Tibial artery (tissue), 4 donors: ENCODE results near the gene RAB11B.

Experiments used
- DNase-seq, 2 donors: peaks; one replicate each; pipeline ENCODE4 v3.0.0-alpha.2; 2019
- H3K27ac ChIP-seq, 2 donors: fragments of 200-600 bp; sonication (generic) in 1 of 2; 1 replicate in 1 of 2; 2 replicates in 1 of 2; pipeline ENCODE4 v1.5.1; 2018 to 2019; ENCODE audit warnings: mild to moderate bottlenecking in 1 of 2
- H3K27me3 ChIP-seq, 2 donors: fragments of 200-600 bp; sonication (generic) in 1 of 2; one replicate each; pipeline versions ENCODE4 v1.5.1 to v1.6.0; 2016 to 2019
- H3K36me3 ChIP-seq, 3 donors: fragments of 200-600 bp; sonication (generic) in 2 of 3; one replicate each; pipeline ENCODE4 v1.5.1; 2016 to 2019; ENCODE audit warnings: mild to moderate bottlenecking in 2 of 3
- H3K4me1 ChIP-seq, 4 donors: fragments of 200-600 bp; sonication (generic) in 2 of 4; 1 replicate in 3 of 4; 2 replicates in 1 of 4; pipeline ENCODE4 v1.5.1; 2016 to 2019
- H3K4me3 ChIP-seq, 2 donors: fragments of 200-600 bp; sonication (generic) in 1 of 2; 1 replicate in 1 of 2; 2 replicates in 1 of 2; pipeline ENCODE4 v1.5.1; 2018 to 2019; ENCODE audit warnings: mild to moderate bottlenecking in 2 of 2
- H3K9me3 ChIP-seq, 3 donors: fragments of 200-600 bp; sonication (generic) in 1 of 3; one replicate each; pipeline ENCODE4 v1.5.1; 2016 to 2019
- CTCF ChIP-seq, 2 experiments: fragments of 200-600 bp in 1 of 2; fragments of 450-650 bp in 1 of 2; IDR thresholded peaks; one replicate each; pipeline ENCODE4 v1.5.1; 2017 to 2019; ENCODE audit warnings: antibody characterized with exemption in 2 of 2, mild to moderate bottlenecking in 1 of 2, moderate library complexity in 1 of 2
- intact Hi-C: fragments of 100-400 bp; cut with DNase I; formaldehyde crosslinking; loops from one replicate; pipeline ENCODE4 v1.15.0; 2023; ENCODE audit warnings: low total_unique reads

Gene RAB11B

GRCh38 chr19:8444677-8445487, 54.7 kb downstream of the RAB11B start, which contains the start of gene HNRNPM:
HNRNPM (plus strand) TSS chr19:8444975; CDS start chr19:8444999, 24 bp downstream.
- H3K36me3 ChIP-seq = peaks cover 0 to 8% (median 0%) of the 10 kb centered on the region in 3 donors
- peak within 1 kb of the TSS; percentile 96 to 99 for H3K27ac ChIP-seq
- no peaks in the 10 kb centered on the region for H3K27me3 ChIP-seq
- intact Hi-C loops = no loop called here
- no peaks in the 10 kb centered on the region for H3K9me3 ChIP-seq
- peak; percentile 99 to 100 for DNase-seq
- H3K4me1 ChIP-seq = peaks cover 0 to 43% (median 35%) of the 10 kb centered on the region in 4 donors
- H3K4me3 ChIP-seq = peak within 1 kb of the TSS; percentile 74 to 99
- no peak for TF ChIP-seq CTCF (IDR thresholded peaks at IDR 0.05)

- DNase-seq = peak; percentile 41 to 82
- H3K4me1 ChIP-seq = peaks cover 0 to 50% (median 40%) of the 10 kb centered on the region in 4 donors
- TF ChIP-seq CTCF (IDR thresholded peaks at IDR 0.05) = no peak
- peak overlapping the region; percentile 96 to 99 for H3K27ac ChIP-seq
- no peaks in the 10 kb centered on the region for H3K27me3 ChIP-seq
- H3K4me3 ChIP-seq = peak overlapping the region; percentile 74 to 99
- H3K9me3 ChIP-seq = no peaks in the 10 kb centered on the region
- intact Hi-C loops = no loop called here
- peaks cover 0 to 8% (median 0%) of the 10 kb centered on the region in 3 donors for H3K36me3 ChIP-seq
Measured at GRCh38 chr19:8445488-8446001, 55.4 kb downstream of the RAB11B start.

DNA sequence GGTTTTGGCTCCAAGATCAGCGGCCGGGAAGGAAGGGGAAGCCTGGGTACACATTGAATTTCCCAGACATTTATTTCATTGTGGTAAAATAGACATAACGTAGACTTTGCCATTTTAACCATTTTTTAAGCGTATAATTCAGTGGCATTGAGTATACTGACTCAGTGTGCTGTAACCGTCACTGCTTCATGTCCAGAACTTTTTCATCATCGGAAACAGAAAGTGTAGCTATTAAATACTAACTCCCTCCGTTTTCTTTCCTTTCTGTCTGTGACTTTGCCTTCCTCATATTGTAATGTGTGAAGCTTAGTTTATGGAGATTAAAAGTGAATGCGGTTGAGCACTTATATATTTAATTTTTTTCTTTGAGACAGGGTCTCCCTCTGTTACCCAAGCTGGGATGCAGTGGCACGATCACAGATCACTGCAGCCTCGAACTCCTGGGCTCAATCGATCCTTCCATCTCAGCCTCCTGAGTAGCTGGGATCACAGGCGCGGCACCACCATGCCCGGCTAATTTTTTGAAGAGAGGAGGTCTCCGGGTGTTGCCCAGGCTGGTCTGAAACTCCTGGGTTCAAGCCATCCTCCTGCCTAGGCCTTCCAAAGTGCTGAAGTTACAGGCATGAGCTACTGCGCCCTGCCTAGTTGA, 56.0 kb downstream of the RAB11B start:
- peak in 1 of 2 donors; percentile 27 for DNase-seq
- Histone ChIP-seq H3K4me1 (peaks cover 0 to 56% (median 43%) of the 10 kb centered on the region in 4 donors), H3K27ac (peak overlapping the region; percentile 96 to 99), H3K9me3 (no peaks in the 10 kb centered on the region), H3K27me3 (no peaks in the 10 kb centered on the region), H3K4me3 (peak overlapping the region; percentile 74 to 99), H3K36me3 (peaks cover 0 to 8% (median 0%) of the 10 kb centered on the region in 3 donors)
- no peak for TF ChIP-seq CTCF (IDR thresholded peaks at IDR 0.05)
- intact Hi-C loops = no loop called here

GRCh38 chr19:8449830-8450229, 59.7 kb downstream of the RAB11B start:
- Histone ChIP-seq H3K27ac (no peak overlapping the region), H3K4me3 (no peak overlapping the region), H3K27me3 (no peaks in the 10 kb centered on the region), H3K9me3 (no peaks in the 10 kb centered on the region), H3K4me1 (peaks cover 0 to 86% (median 71%) of the 10 kb centered on the region in 4 donors), H3K36me3 (peaks cover 0 to 11% (median 0%) of the 10 kb centered on the region in 3 donors)
- TF ChIP-seq CTCF (IDR thresholded peaks at IDR 0.05) = no peak
- DNase-seq = no peak
- intact Hi-C loops = no loop called here

DNA sequence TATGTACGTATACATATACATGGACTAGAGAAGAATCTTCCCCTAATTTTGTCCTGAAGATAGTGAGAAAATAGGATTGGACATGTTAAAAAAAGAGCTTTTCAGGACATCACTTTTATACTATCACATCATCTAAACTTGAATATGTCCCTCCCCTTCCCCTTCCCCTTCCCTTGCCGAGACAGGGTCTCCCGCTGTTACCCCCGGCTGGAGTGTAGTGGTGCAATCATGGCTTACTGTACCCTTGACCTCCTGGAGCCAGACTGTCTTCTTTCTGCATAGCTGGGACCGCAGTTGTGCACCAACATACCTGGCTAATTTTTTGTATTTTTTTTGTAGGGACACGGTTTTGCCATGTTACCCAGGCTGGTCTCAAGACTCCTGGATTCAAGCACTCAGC, 61.2 kb downstream of the RAB11B start:
- Histone ChIP-seq H3K4me1 (peaks cover 0 to 97% (median 70%) of the 10 kb centered on the region in 4 donors), H3K27ac (no peak overlapping the region), H3K27me3 (no peaks in the 10 kb centered on the region), H3K36me3 (peaks cover 0 to 21% (median 15%) of the 10 kb centered on the region in 3 donors), H3K9me3 (no peaks in the 10 kb centered on the region), H3K4me3 (no peak overlapping the region)
- no peak for TF ChIP-seq CTCF (IDR thresholded peaks at IDR 0.05)
- intact Hi-C loops = no loop called here
- no peak for DNase-seq
